Measurements from ENCODE around the gene TEX261. TPM values are rescaled to one million over a fixed set of nuclear protein-coding genes. Genes with fewer than 3 reads are reported as not detected.
"Not testable (repeated sequence)": the region's sequence is repeated elsewhere in the genome, so short reads cannot be mapped to it uniquely, and the experiment has no call there.

TEX261 gene
- total and polyA plus RNA-seq, 4 experiments from 2014 or later, result 39.6 to 70.0 (median 52.1) TPM

DNA sequence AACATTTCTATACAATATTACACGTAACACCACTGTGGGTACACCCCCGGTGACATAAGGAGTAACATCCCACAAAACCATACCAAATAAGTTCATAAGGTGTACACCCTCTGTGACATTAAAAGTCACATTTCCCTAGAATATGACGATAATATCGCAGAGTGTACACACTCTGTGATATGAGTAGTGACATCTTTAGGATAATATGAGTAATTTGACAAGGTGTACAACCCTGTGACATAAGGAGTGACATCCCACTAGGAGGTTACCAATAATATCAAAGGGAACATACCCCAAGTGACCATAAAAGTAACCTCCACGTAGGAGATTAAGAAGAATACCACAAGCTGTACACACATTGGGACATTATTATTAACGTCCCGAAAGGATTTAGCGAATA is 24.0 kb upstream of the TEX261 start:
- no peaks in the 10 kb centered on the region for H3K4me1 ChIP-seq (ENCODE audit: insufficient read depth, low read length)
- POLR2A ChIA-PET (ENCODE audit: partially characterized antibody), result no interaction called here
- peaks cover 4 to 7% (median 6%) of the 10 kb centered on the region in 4 donors for H3K4me1 Mint-ChIP-seq
- no peaks in the 10 kb centered on the region for H3K36me3 ChIP-seq (ENCODE audit: insufficient read depth, low read length)
- intact Hi-C loops (cut with micrococcal nuclease), result no loop called here
- no peaks in the 10 kb centered on the region for H3K27me3 ChIP-seq (ENCODE audit: insufficient read depth, low read length)
- no peaks in the 10 kb centered on the region for H3K9me3 Mint-ChIP-seq
- CTCF ChIA-PET (ENCODE audit: partially characterized antibody), result no interaction called here
- peaks cover 0 to 2% of the 10 kb centered on the region in 2 donors for H3K27me3 Mint-ChIP-seq
- no peak overlapping the region for H3K4me3 Mint-ChIP-seq
- DNase-seq, result no peak
- no peak overlapping the region for H3K4me3 ChIP-seq (ENCODE audit: low read length in 2 of 2)
- H3K36me3 Mint-ChIP-seq, result no peaks in the 10 kb centered on the region
- no peak overlapping the region for H3K27ac Mint-ChIP-seq
- no peak overlapping the region for H3K27ac ChIP-seq (ENCODE audit: low read depth, low read length)
- H3K9me3 ChIP-seq (ENCODE audit: control insufficient read depth in 1 of 2, low read length in 2 of 2), result no peaks in the 10 kb centered on the region

DNA sequence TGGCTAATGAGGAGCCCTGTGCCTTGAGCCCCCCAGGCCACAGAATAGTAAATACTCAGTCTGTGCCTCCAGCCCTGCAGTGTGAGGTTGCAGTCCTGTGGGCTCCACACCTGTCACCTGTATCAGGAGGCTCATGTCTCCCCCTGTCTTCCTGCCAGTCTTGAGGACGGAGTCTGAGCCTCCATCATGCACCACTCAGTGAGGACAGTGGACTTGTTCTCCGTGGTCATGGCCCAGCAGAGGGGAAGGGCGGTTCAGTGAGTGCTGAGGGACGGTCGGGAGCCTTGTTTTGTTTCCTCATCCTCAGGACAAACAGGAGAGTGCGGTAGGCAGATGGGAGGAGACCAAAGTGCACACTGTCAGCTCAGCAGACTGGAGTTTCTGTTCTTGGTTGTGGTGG is 17.1 kb upstream of the TEX261 start:
- H3K9me3 Mint-ChIP-seq; H3K36me3 Mint-ChIP-seq; H3K36me3 ChIP-seq (ENCODE audit: insufficient read depth, low read length); CTCF ChIA-PET (ENCODE audit: partially characterized antibody); H3K4me3 ChIP-seq (ENCODE audit: low read length in 2 of 2); intact Hi-C loops (cut with micrococcal nuclease); H3K9me3 ChIP-seq (ENCODE audit: control insufficient read depth in 1 of 2, low read length in 2 of 2); H3K4me3 Mint-ChIP-seq; DNase-seq; H3K27ac ChIP-seq (ENCODE audit: low read depth, low read length); POLR2A ChIA-PET (ENCODE audit: partially characterized antibody); H3K4me1 Mint-ChIP-seq; H3K27me3 ChIP-seq (ENCODE audit: insufficient read depth, low read length); H3K4me1 ChIP-seq (ENCODE audit: insufficient read depth, low read length): not testable (repeated sequence)
- Mint-ChIP-seq H3K27me3 (peaks cover 15 to 31% of the 10 kb centered on the region in 2 donors), H3K27ac (peak overlapping the region in 2 of 7 donors; percentile 6 to 75)

DNA sequence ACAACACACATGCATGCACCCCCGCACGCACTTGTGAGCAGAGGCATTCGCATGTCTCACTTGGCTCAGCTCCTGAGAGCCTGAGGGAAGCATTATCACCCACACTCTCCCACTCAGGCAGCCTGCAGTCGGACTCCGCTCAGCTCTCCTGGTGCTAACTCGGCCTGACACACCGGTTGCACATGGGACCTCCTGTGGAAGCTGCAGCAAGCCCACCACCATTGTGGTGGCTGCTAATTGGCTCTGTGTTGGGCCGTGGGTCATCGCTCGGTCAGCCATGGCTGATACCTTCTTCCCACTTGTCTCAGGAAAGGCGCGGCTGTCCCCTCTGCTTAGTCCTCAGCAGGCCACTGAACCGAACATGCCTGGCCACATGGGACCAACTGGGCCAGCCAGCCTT is 13.7 kb upstream of the TEX261 start:
- H3K4me1 Mint-ChIP-seq, result no peaks in the 10 kb centered on the region
- no peak overlapping the region for H3K4me3 Mint-ChIP-seq
- Histone ChIP-seq H3K36me3 (ENCODE audit: insufficient read depth, low read length) (no peaks in the 10 kb centered on the region), H3K9me3 (ENCODE audit: control insufficient read depth in 1 of 2, low read length in 2 of 2) (no peaks in the 10 kb centered on the region), H3K27ac (ENCODE audit: low read depth, low read length) (no peak overlapping the region), H3K27me3 (ENCODE audit: insufficient read depth, low read length) (no peaks in the 10 kb centered on the region), H3K4me1 (ENCODE audit: insufficient read depth, low read length) (no peaks in the 10 kb centered on the region), H3K4me3 (ENCODE audit: low read length in 2 of 2) (no peak overlapping the region)
- no peaks in the 10 kb centered on the region for H3K9me3 Mint-ChIP-seq
- POLR2A ChIA-PET (ENCODE audit: partially characterized antibody), result no interaction called here
- peaks cover 17 to 31% of the 10 kb centered on the region in 2 donors for H3K27me3 Mint-ChIP-seq
- no peak overlapping the region for H3K27ac Mint-ChIP-seq
- intact Hi-C loops (cut with micrococcal nuclease), result no loop called here
- no peak for DNase-seq
- CTCF ChIA-PET (ENCODE audit: partially characterized antibody), result no interaction called here
- H3K36me3 Mint-ChIP-seq, result no peaks in the 10 kb centered on the region

DNA sequence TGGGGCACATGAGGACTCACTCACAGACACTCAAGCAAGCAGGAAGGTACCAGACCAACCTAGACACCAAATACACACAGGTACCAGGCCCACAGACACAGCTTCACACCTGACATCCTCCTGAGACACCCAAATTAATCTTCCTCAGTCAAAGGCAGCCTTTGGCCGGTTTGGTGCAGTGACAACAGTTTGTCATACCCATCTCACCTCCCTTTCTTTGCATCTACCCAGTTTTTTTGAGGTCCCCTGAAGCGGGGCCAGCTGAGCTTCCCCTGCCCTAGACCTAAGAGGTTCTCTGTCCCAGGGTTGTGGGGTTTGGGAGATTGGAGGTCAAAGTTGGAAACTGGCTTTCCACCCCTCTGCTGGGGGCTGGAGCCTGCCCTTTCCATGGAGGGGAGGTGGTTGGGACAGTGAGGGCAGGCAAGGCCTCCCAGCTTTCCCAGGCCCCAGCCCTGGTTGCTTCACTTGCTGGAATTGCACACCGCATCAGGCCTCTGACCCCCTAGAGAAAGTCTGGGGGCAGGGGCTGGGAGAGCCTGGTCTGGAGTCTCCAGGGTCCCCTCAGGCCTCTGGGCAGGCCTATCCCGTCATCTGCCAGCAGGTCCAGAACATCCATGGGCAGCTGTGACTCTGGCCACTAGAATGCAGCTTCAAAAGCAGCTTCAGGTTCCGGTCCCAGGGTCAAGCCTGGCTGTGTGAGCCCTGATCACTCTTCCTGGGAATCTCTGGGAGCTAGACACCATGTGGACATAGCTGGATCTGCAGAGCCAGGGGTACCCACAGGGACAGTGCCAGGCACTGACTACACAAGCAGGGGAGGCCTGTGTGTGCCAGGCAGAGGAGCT is 12.5 kb upstream of the TEX261 start:
- H3K4me1 ChIP-seq (ENCODE audit: insufficient read depth, low read length), result no peaks in the 10 kb centered on the region
- no peaks in the 10 kb centered on the region for H3K9me3 ChIP-seq (ENCODE audit: control insufficient read depth in 1 of 2, low read length in 2 of 2)
- H3K36me3 Mint-ChIP-seq, result no peaks in the 10 kb centered on the region
- H3K4me1 Mint-ChIP-seq, result no peaks in the 10 kb centered on the region
- ChIA-PET CTCF (ENCODE audit: partially characterized antibody) (interaction anchor here (1.3 to 1.6 kb wide), 2 partner anchors 23 to 64 kb away, joined by 4 read pairs; no protein-coding TSS in a partner anchor), POLR2A (ENCODE audit: partially characterized antibody) (no interaction called here)
- no peak overlapping the region for H3K27ac ChIP-seq (ENCODE audit: low read depth, low read length)
- H3K4me3 ChIP-seq (ENCODE audit: low read length in 2 of 2), result no peak overlapping the region
- no peak overlapping the region for H3K4me3 Mint-ChIP-seq
- intact Hi-C loops (cut with micrococcal nuclease), result no loop called here
- DNase-seq, result no peak
- H3K36me3 ChIP-seq (ENCODE audit: insufficient read depth, low read length), result no peaks in the 10 kb centered on the region
- H3K27ac Mint-ChIP-seq, result no peak overlapping the region
- peaks cover 15 to 27% of the 10 kb centered on the region in 2 donors for H3K27me3 Mint-ChIP-seq
- H3K9me3 Mint-ChIP-seq, result no peaks in the 10 kb centered on the region
- no peaks in the 10 kb centered on the region for H3K27me3 ChIP-seq (ENCODE audit: insufficient read depth, low read length)

DNA sequence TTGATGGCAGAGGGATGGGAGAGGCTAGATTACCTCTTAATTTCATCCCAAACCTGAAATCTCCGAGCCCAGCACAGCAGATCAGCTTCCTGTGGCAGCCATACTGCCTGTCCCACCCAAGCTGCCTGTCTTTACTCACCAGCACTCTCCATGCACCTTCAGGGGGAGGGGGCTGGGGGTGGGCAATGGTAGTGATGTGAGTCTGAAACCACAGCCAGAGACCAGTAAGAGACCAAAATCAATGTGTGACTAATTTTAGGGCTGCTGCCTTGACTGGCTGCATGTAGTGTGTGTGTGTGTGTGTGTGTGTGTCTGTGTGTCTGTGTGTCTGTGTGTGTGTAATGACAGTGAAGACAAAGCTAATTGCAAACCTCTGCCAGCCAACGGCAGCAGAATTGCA is 11.7 kb upstream of the TEX261 start:
- Histone ChIP-seq H3K27me3 (ENCODE audit: insufficient read depth, low read length) (no peaks in the 10 kb centered on the region), H3K27ac (ENCODE audit: low read depth, low read length) (no peak overlapping the region), H3K4me3 (ENCODE audit: low read length in 2 of 2) (no peak overlapping the region), H3K9me3 (ENCODE audit: control insufficient read depth in 1 of 2, low read length in 2 of 2) (no peaks in the 10 kb centered on the region), H3K4me1 (ENCODE audit: insufficient read depth, low read length) (peaks cover 2% of the 10 kb centered on the region), H3K36me3 (ENCODE audit: insufficient read depth, low read length) (no peaks in the 10 kb centered on the region)
- no peak overlapping the region for H3K27ac Mint-ChIP-seq
- H3K36me3 Mint-ChIP-seq, result no peaks in the 10 kb centered on the region
- ChIA-PET POLR2A (ENCODE audit: partially characterized antibody) (no interaction called here), CTCF (ENCODE audit: partially characterized antibody) (interaction anchor here (1.3 to 1.6 kb wide), 2 partner anchors 22 to 65 kb away, joined by 4 read pairs; no protein-coding TSS in a partner anchor)
- intact Hi-C loops (cut with micrococcal nuclease), result no loop called here
- peaks cover 0 to 1% (median under 1%) of the 10 kb centered on the region in 4 donors for H3K4me1 Mint-ChIP-seq
- H3K9me3 Mint-ChIP-seq, result no peaks in the 10 kb centered on the region
- no peak for DNase-seq
- peaks cover 13 to 19% of the 10 kb centered on the region in 2 donors for H3K27me3 Mint-ChIP-seq
- no peak overlapping the region for H3K4me3 Mint-ChIP-seq

DNA sequence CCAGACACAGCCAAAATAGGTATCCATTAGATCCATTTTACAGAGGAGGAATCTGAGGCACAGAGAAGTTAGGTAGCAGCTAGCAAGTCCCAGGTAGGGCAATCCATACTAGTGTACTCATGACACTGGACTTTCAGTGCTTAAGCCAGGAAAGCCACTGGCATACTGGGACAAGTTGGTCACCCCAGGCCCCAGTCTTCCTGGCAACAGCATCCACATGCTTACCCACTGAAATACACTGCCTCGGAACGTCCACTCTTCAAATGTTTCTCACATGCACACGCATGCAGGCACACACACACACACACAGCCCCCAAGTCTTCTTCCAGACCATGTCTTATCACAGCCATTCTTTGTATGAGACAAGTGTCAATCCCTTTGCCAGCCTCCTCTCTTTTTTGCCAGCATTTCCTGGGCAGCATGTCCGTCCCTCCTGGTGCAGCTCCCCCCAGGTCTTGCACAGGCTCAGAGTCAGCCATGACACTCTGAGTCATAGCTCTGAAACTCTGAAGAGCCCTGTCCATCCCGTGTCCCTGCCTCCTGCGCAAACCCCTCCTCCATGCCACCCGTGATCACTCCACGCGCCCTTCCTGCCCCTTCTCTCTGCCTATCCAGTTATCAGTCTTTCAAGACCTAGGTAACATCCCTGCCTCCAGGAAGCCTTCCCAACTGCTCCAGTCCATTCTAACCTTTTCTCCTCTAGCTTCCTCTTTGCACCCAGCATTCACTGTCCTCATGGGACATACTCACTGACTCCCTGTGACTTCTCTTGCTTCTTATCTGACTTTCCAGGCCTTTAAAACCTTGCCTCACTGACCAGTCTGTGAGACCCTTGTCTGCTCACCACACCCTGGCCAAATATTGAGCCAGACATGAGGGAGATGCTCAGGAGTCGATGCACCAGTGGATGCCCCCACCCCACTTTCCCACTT is 10.9 kb upstream of the TEX261 start:
- Mint-ChIP-seq H3K4me1 (peaks cover 2 to 9% (median 7%) of the 10 kb centered on the region in 4 donors), H3K4me3 (no peak overlapping the region), H3K9me3 (no peaks in the 10 kb centered on the region), H3K36me3 (no peaks in the 10 kb centered on the region), H3K27me3 (peaks cover 11 to 17% of the 10 kb centered on the region in 2 donors), H3K27ac (peak overlapping the region in 1 of 7 donors; percentile 32)
- ChIA-PET CTCF (ENCODE audit: partially characterized antibody) (interaction anchor here (1.1 to 6.2 kb wide), 3 partner anchors 21 to 41 kb away, joined by 3 to 75 read pairs (median 3); no protein-coding TSS in a partner anchor), POLR2A (ENCODE audit: partially characterized antibody) (interaction anchor here (1.3 kb wide), 1 partner anchor 63 kb away, joined by 5 read pairs; the partner anchor contains the start of gene NAGK)
- no peaks in the 10 kb centered on the region for H3K9me3 ChIP-seq (ENCODE audit: control insufficient read depth in 1 of 2, low read length in 2 of 2)
- H3K27me3 ChIP-seq (ENCODE audit: insufficient read depth, low read length), result no peaks in the 10 kb centered on the region
- no peak for DNase-seq
- H3K27ac ChIP-seq (ENCODE audit: low read depth, low read length), result no peak overlapping the region
- no peak overlapping the region for H3K4me3 ChIP-seq (ENCODE audit: low read length in 2 of 2)
- no peaks in the 10 kb centered on the region for H3K36me3 ChIP-seq (ENCODE audit: insufficient read depth, low read length)
- intact Hi-C loops (cut with micrococcal nuclease), result no loop called here
- H3K4me1 ChIP-seq (ENCODE audit: insufficient read depth, low read length), result peaks cover 10% of the 10 kb centered on the region

DNA sequence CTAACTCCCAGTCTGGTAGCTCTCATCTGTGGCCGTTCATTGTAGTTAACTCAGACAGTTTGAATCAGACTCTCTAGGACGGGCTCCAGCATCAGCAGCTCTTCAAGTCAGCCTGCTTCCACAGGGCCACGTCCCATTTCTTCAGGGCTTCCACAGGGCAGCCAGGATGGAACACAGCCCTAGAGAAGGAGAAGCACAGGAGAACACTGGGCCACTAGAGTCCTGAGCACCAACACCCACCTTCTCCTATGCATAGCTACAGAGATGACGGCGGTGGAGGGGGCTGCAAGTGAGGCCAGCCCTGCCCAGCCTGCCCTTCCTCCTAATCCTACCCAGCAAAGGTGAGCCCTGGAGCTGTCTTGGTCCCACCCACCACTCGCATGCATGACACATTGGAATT is 10.2 kb upstream of the TEX261 start:
- ChIA-PET CTCF (ENCODE audit: partially characterized antibody) (interaction anchor here (1.1 to 6.2 kb wide), 3 partner anchors 20 to 41 kb away, joined by 3 to 75 read pairs (median 3); no protein-coding TSS in a partner anchor), POLR2A (ENCODE audit: partially characterized antibody) (interaction anchor here (1.3 kb wide), 1 partner anchor 63 kb away, joined by 5 read pairs; the partner anchor contains the start of gene NAGK)
- Mint-ChIP-seq H3K9me3 (no peaks in the 10 kb centered on the region), H3K27ac (no peak overlapping the region), H3K4me3 (no peak overlapping the region), H3K4me1 (peaks cover 2 to 11% (median 9%) of the 10 kb centered on the region in 4 donors), H3K36me3 (no peaks in the 10 kb centered on the region), H3K27me3 (peaks cover 5 to 12% of the 10 kb centered on the region in 2 donors)
- H3K9me3 ChIP-seq (ENCODE audit: control insufficient read depth in 1 of 2, low read length in 2 of 2), result no peaks in the 10 kb centered on the region
- no peak overlapping the region for H3K4me3 ChIP-seq (ENCODE audit: low read length in 2 of 2)
- intact Hi-C loops (cut with micrococcal nuclease), result no loop called here
- H3K36me3 ChIP-seq (ENCODE audit: insufficient read depth, low read length), result no peaks in the 10 kb centered on the region
- no peak overlapping the region for H3K27ac ChIP-seq (ENCODE audit: low read depth, low read length)
- H3K4me1 ChIP-seq (ENCODE audit: insufficient read depth, low read length), result peaks cover 12% of the 10 kb centered on the region
- H3K27me3 ChIP-seq (ENCODE audit: insufficient read depth, low read length), result no peaks in the 10 kb centered on the region
- DNase-seq, result no peak
